BE2C (cell line): ENCODE results near the gene C2orf49.

ENCODE experiments used
- DNase-seq: peaks from one replicate; pipeline ENCODE4 v3.0.0-alpha.2; 2020
- H3K27me3 ChIP-seq: fragments of 250-450 bp; sonication (Bioruptor Pico); 2 replicates; pipeline ENCODE4 v1.5.1; 2020; ENCODE audit warnings: mild to moderate bottlenecking
- H3K36me3 ChIP-seq: fragments of 250-450 bp; sonication (Bioruptor Pico); 2 replicates; pipeline ENCODE4 v1.5.1; 2020; ENCODE audit warnings: mild to moderate bottlenecking
- H3K4me1 ChIP-seq: fragments of 250-450 bp; sonication (Bioruptor Pico); 2 replicates; pipeline ENCODE4 v1.5.1; 2020
- H3K4me3 ChIP-seq: 2 replicates; pipeline ENCODE4 v1.5.1; 2011; ENCODE audit warnings: low read depth, low read length
- H3K9me3 ChIP-seq: fragments of 250-450 bp; sonication (Bioruptor Pico); 2 replicates; pipeline ENCODE4 v1.5.1; 2020
- TF ChIP-seq, protein P1 (sequence below): IDR thresholded peaks from 2 replicates; pipeline ENCODE4 v1.5.1; 2012; ENCODE audit warnings: mild to moderate bottlenecking, low read depth, low read length

Gene C2orf49

DNA sequence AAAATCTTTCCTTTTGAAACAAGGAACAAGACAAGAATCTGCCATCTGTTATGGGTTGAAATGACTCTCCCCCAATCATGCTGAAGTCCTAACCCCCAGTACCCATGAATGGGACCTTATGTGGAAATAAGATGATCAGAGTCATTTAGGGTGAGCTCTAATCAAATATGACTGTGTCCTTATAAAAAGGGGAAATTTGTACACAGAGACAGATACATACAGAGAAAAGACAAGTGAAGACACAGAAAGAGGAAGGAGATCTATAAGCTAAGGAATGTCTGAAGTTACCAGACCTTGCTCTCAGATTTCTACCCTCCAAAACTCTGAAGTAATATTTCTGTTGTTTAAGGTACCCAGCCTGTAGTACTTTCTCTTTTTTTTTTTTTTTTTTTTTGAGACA lies 23.5 kb upstream of the C2orf49 start:
- no peak overlapping the region for H3K4me3 ChIP-seq
- DNase-seq: no peak
- H3K27me3 ChIP-seq: no peaks in the 10 kb centered on the region

DNA sequence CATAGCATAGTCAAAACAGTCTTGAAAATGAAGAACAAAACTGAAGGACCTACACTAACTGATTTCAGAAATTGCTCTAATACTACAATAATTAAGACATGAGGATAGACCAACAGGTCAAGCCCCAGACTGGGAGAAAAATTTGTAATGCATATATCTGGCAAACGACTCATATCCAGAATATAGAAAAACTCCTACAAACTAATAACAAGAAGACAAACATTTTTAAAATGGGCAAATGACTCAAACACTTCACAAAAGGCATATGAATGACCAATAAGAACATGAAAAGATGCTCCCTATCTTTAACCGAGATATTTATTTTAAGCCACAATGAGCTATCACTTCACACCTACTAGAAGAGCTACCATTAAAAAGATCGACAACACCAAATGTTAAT lies 22.0 kb upstream of the C2orf49 start:
- no peak for DNase-seq
- no peaks in the 10 kb centered on the region for H3K4me1 ChIP-seq
- TF ChIP-seq, protein P1, sequence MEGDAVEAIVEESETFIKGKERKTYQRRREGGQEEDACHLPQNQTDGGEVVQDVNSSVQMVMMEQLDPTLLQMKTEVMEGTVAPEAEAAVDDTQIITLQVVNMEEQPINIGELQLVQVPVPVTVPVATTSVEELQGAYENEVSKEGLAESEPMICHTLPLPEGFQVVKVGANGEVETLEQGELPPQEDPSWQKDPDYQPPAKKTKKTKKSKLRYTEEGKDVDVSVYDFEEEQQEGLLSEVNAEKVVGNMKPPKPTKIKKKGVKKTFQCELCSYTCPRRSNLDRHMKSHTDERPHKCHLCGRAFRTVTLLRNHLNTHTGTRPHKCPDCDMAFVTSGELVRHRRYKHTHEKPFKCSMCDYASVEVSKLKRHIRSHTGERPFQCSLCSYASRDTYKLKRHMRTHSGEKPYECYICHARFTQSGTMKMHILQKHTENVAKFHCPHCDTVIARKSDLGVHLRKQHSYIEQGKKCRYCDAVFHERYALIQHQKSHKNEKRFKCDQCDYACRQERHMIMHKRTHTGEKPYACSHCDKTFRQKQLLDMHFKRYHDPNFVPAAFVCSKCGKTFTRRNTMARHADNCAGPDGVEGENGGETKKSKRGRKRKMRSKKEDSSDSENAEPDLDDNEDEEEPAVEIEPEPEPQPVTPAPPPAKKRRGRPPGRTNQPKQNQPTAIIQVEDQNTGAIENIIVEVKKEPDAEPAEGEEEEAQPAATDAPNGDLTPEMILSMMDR: no peak

More for the DNA sequence above, 23.5 kb upstream of the C2orf49 start:
- Histone ChIP-seq H3K4me1 (no peaks in the 10 kb centered on the region), H3K36me3 (no peaks in the 10 kb centered on the region), H3K9me3 (no peaks in the 10 kb centered on the region)
- TF ChIP-seq, protein P1: no peak

GRCh38 chr2:105317937-105318336 lies 19.4 kb upstream of the C2orf49 start:
- no peaks in the 10 kb centered on the region for H3K27me3 ChIP-seq
- no peak for DNase-seq
- no peaks in the 10 kb centered on the region for H3K36me3 ChIP-seq
- no peaks in the 10 kb centered on the region for H3K9me3 ChIP-seq
- no peak overlapping the region for H3K4me3 ChIP-seq
- no peaks in the 10 kb centered on the region for H3K4me1 ChIP-seq
- TF ChIP-seq, protein P1: no peak

More for the DNA sequence above, 22.0 kb upstream of the C2orf49 start:
- Histone ChIP-seq H3K9me3 (no peaks in the 10 kb centered on the region), H3K36me3 (no peaks in the 10 kb centered on the region), H3K27me3 (no peaks in the 10 kb centered on the region), H3K4me3 (no peak overlapping the region)

DNA sequence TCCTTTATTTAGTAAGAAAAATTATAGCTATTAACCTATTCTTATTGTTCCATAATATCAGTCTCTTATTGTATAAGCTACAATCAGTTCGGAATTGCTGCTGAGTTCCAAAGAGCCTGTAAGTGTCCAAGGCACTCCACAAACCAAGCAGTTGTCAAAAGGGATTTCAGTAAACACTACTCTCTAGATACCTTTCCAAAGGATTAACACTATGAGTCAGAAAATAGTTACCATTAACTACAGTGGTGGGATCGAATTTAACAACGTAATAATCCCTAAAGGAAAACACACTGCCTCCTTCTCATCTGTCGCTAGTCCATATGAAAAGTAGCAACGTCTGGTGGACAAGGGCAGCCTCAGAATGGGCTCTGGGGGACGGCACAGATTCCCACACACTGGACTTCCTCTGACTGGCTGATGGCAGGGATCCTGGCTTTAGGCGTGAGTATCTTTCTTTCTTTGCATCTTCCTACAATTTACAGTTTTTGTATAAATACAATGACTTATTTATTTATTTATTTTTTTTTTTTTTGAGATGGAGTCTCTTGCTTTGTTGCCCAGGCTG lies 16.6 kb upstream of the C2orf49 start:
- no peak overlapping the region for H3K4me3 ChIP-seq
- no peaks in the 10 kb centered on the region for H3K9me3 ChIP-seq
- TF ChIP-seq, protein P1: no peak
- H3K36me3 ChIP-seq: no peaks in the 10 kb centered on the region
- DNase-seq: no peak
- no peaks in the 10 kb centered on the region for H3K4me1 ChIP-seq
- H3K27me3 ChIP-seq: no peaks in the 10 kb centered on the region

GRCh38 chr2:105321875-105322646 lies 15.3 kb upstream of the C2orf49 start:
- Histone ChIP-seq H3K4me3 (no peak overlapping the region), H3K36me3 (no peaks in the 10 kb centered on the region), H3K4me1 (no peaks in the 10 kb centered on the region), H3K27me3 (no peaks in the 10 kb centered on the region), H3K9me3 (no peaks in the 10 kb centered on the region)
- TF ChIP-seq, protein P1: no peak
- no peak for DNase-seq

DNA sequence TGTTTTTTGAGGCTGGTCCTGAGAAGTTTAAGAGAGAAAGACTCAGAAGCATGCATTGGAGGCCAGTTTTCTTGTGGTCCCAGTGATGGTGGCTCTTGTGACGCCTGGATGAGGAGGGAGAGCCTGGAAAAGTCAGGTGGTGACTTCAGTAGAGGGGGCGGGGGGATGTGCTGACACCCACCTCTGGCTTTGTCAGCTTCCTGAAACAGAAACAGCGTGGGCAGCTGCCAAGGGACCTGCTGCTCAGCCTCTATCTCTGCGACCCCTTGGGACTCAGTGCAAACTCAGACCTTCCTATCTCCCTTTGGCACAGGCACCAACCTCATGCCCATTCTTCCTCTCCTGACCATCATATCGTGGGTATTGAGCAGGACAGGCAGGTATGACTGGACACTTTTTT lies 14.2 kb upstream of the C2orf49 start:
- H3K4me1 ChIP-seq: no peaks in the 10 kb centered on the region
- H3K36me3 ChIP-seq: no peaks in the 10 kb centered on the region
- no peak overlapping the region for H3K4me3 ChIP-seq
- DNase-seq: no peak
- TF ChIP-seq, protein P1: no peak
- no peaks in the 10 kb centered on the region for H3K9me3 ChIP-seq
- H3K27me3 ChIP-seq: no peaks in the 10 kb centered on the region
